Lower leg skin (tissue), 3 donors: ENCODE data around the gene SHANK3.

Experiments
- POLR2A ChIP-seq, 2 donors: fragments of 450-650 bp; IDR thresholded peaks; one replicate each; pipeline ENCODE4 v1.6.1; 2016 to 2017; ENCODE audit warnings: antibody characterized with exemption in 2 of 2, mild to moderate bottlenecking in 1 of 2, moderate library complexity in 1 of 2
- TF ChIP-seq, protein P1 (sequence below), 3 donors: fragments of 450-650 bp; IDR thresholded peaks; one replicate each; pipeline ENCODE4 v1.5.1; 2016; ENCODE audit warnings: antibody characterized with exemption in 3 of 3, mild to moderate bottlenecking in 3 of 3, moderate library complexity in 2 of 3

DNA sequence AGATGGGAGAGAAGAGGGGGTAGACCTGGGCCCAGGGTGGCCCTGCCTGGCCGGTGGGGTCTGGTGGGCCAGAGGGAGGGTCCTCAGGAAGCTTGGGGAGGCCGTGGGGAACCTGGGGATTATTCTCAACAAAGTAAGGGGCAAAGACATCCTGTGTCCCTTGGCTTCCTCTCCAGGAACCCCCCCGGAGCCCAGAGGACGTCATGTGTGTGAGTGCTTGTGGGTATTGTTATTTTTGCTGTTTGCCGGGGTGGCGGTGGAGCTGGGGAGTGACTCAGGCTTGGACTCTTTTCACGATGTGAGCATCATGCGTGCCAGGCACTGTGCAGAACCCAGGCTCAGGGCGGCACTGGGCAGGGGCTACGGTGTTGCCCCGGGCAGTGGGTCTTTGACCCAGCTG, 982 bp upstream of the SHANK3 start:
- TF ChIP-seq, protein P1, sequence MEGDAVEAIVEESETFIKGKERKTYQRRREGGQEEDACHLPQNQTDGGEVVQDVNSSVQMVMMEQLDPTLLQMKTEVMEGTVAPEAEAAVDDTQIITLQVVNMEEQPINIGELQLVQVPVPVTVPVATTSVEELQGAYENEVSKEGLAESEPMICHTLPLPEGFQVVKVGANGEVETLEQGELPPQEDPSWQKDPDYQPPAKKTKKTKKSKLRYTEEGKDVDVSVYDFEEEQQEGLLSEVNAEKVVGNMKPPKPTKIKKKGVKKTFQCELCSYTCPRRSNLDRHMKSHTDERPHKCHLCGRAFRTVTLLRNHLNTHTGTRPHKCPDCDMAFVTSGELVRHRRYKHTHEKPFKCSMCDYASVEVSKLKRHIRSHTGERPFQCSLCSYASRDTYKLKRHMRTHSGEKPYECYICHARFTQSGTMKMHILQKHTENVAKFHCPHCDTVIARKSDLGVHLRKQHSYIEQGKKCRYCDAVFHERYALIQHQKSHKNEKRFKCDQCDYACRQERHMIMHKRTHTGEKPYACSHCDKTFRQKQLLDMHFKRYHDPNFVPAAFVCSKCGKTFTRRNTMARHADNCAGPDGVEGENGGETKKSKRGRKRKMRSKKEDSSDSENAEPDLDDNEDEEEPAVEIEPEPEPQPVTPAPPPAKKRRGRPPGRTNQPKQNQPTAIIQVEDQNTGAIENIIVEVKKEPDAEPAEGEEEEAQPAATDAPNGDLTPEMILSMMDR (IDR thresholded peaks at IDR 0.05) = no peak
- no peak for TF ChIP-seq POLR2A (IDR thresholded peaks at IDR 0.05)
